ENCODE measurements around the gene DNAJC1.

GRCh38 chr10:21776883-21777282 lies 226.6 kb downstream of the DNAJC1 start:
- TF ChIP-seq POLR2A (IDR thresholded peaks at IDR 0.05; ENCODE audit: low read length) (no peak), HDAC2 (IDR thresholded peaks at IDR 0.05) (no peak), POLR2AphosphoS2 (conservative IDR thresholded peaks at IDR 0.05; ENCODE audit: low read length) (no peak), CHD2 (IDR thresholded peaks at IDR 0.05; ENCODE audit: low read length, partially characterized antibody) (no peak), EP300 (IDR thresholded peaks at IDR 0.05) (no peak), HOXB5 (CRISPR knock-in tag; IDR thresholded peaks at IDR 0.05) (no peak), BHLHE40 (IDR thresholded peaks at IDR 0.05; ENCODE audit: low read depth, low read length) (no peak), E2F6 (IDR thresholded peaks at IDR 0.05; ENCODE audit: borderline replicate concordance, low read depth) (no peak), RCOR1 (IDR thresholded peaks at IDR 0.05; ENCODE audit: low read depth, low read length) (no peak)
- TF ChIP-seq, protein P1, sequence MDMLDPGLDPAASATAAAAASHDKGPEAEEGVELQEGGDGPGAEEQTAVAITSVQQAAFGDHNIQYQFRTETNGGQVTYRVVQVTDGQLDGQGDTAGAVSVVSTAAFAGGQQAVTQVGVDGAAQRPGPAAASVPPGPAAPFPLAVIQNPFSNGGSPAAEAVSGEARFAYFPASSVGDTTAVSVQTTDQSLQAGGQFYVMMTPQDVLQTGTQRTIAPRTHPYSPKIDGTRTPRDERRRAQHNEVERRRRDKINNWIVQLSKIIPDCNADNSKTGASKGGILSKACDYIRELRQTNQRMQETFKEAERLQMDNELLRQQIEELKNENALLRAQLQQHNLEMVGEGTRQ (IDR thresholded peaks at IDR 0.05) = no peak
- TF ChIP-seq, protein P2, sequence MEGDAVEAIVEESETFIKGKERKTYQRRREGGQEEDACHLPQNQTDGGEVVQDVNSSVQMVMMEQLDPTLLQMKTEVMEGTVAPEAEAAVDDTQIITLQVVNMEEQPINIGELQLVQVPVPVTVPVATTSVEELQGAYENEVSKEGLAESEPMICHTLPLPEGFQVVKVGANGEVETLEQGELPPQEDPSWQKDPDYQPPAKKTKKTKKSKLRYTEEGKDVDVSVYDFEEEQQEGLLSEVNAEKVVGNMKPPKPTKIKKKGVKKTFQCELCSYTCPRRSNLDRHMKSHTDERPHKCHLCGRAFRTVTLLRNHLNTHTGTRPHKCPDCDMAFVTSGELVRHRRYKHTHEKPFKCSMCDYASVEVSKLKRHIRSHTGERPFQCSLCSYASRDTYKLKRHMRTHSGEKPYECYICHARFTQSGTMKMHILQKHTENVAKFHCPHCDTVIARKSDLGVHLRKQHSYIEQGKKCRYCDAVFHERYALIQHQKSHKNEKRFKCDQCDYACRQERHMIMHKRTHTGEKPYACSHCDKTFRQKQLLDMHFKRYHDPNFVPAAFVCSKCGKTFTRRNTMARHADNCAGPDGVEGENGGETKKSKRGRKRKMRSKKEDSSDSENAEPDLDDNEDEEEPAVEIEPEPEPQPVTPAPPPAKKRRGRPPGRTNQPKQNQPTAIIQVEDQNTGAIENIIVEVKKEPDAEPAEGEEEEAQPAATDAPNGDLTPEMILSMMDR (IDR thresholded peaks at IDR 0.05) = no peak
